Mammary epithelial cell (primary cell): ENCODE results near the gene GSC.

ENCODE experiments used
- EZH2 ChIP-seq: IDR thresholded peaks from 2 replicates; pipeline ENCODE4 v1.6.1; 2012; ENCODE audit warnings: low read length, inconsistent platforms, borderline replicate concordance
- TF ChIP-seq, protein P1 (sequence below), 2 donors: IDR thresholded peaks in 1 of 2; conservative IDR thresholded peaks in 1 of 2; 2 replicates each; pipeline ENCODE4 v1.5.1; 2011 to 2012; ENCODE audit warnings: inconsistent platforms in 2 of 2, low read length in 2 of 2, mild to moderate bottlenecking in 2 of 2, control low read depth in 1 of 2, low read depth in 1 of 2; ENCODE audit not compliant: insufficient read depth in 1 of 2; ENCODE audit errors: extremely low read depth in 1 of 2

- TF ChIP-seq, protein P1, sequence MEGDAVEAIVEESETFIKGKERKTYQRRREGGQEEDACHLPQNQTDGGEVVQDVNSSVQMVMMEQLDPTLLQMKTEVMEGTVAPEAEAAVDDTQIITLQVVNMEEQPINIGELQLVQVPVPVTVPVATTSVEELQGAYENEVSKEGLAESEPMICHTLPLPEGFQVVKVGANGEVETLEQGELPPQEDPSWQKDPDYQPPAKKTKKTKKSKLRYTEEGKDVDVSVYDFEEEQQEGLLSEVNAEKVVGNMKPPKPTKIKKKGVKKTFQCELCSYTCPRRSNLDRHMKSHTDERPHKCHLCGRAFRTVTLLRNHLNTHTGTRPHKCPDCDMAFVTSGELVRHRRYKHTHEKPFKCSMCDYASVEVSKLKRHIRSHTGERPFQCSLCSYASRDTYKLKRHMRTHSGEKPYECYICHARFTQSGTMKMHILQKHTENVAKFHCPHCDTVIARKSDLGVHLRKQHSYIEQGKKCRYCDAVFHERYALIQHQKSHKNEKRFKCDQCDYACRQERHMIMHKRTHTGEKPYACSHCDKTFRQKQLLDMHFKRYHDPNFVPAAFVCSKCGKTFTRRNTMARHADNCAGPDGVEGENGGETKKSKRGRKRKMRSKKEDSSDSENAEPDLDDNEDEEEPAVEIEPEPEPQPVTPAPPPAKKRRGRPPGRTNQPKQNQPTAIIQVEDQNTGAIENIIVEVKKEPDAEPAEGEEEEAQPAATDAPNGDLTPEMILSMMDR (conservative IDR thresholded peaks at IDR 0.05 in 1 of 2, IDR thresholded peaks at IDR 0.05 in 1 of 2; ENCODE audit: extremely low read depth in 1 of 2, insufficient read depth in 1 of 2, low read depth in 1 of 2, low read length in 2 of 2) = no peak
- no peak for TF ChIP-seq EZH2
Measured at GRCh38 chr14:94752591-94753436, 17.1 kb downstream of the GSC start.
